ENCODE measurements around the gene CXCL9.

The CXCL9 gene

DNA sequence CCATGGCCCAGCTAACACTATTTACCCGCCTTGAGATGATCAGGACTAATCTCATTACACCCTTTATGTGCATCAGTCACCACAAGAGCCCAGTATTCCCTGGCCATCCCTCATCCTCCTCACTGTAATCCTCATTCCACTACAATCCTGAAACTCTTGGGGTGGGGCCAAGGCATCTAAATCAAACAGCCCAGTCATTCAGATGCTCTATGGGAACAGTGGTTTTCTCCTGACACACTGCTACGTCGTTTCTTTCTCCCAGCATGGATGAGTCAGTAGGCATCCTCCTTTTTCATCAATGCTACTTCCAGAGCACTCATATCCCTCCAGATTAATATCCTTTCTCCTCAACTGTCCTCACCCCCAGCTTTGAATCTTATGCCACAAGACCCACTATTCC, 22.2 kb downstream of the CXCL9 start:
- no peak for TF ChIP-seq TAF1 (IDR thresholded peaks at IDR 0.05; ENCODE audit: low read depth)
- TF ChIP-seq, protein P1, sequence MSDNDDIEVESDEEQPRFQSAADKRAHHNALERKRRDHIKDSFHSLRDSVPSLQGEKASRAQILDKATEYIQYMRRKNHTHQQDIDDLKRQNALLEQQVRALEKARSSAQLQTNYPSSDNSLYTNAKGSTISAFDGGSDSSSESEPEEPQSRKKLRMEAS (IDR thresholded peaks at IDR 0.05) = no peak
- TF ChIP-seq CREB1 (IDR thresholded peaks at IDR 0.05; ENCODE audit: low read depth) = no peak
- TF ChIP-seq NFIC (IDR thresholded peaks at IDR 0.05) = no peak
- no peak for TF ChIP-seq FOXM1 (IDR thresholded peaks at IDR 0.05; ENCODE audit: borderline replicate concordance, low read depth)
- TF ChIP-seq, protein P2, sequence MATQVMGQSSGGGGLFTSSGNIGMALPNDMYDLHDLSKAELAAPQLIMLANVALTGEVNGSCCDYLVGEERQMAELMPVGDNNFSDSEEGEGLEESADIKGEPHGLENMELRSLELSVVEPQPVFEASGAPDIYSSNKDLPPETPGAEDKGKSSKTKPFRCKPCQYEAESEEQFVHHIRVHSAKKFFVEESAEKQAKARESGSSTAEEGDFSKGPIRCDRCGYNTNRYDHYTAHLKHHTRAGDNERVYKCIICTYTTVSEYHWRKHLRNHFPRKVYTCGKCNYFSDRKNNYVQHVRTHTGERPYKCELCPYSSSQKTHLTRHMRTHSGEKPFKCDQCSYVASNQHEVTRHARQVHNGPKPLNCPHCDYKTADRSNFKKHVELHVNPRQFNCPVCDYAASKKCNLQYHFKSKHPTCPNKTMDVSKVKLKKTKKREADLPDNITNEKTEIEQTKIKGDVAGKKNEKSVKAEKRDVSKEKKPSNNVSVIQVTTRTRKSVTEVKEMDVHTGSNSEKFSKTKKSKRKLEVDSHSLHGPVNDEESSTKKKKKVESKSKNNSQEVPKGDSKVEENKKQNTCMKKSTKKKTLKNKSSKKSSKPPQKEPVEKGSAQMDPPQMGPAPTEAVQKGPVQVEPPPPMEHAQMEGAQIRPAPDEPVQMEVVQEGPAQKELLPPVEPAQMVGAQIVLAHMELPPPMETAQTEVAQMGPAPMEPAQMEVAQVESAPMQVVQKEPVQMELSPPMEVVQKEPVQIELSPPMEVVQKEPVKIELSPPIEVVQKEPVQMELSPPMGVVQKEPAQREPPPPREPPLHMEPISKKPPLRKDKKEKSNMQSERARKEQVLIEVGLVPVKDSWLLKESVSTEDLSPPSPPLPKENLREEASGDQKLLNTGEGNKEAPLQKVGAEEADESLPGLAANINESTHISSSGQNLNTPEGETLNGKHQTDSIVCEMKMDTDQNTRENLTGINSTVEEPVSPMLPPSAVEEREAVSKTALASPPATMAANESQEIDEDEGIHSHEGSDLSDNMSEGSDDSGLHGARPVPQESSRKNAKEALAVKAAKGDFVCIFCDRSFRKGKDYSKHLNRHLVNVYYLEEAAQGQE (IDR thresholded peaks at IDR 0.05; ENCODE audit: low read depth) = no peak
- TF ChIP-seq CEBPB (IDR thresholded peaks at IDR 0.05) = no peak
- TF ChIP-seq EGR1 (IDR thresholded peaks at IDR 0.05) = no peak
- TF ChIP-seq EP300 (IDR thresholded peaks at IDR 0.05; ENCODE audit: borderline replicate concordance) = no peak
- TF ChIP-seq TEAD4 (IDR thresholded peaks at IDR 0.05) = no peak
- TF ChIP-seq RAD21 (IDR thresholded peaks at IDR 0.05; ENCODE audit: low read depth) = no peak
- TF ChIP-seq TCF12 (IDR thresholded peaks at IDR 0.05; ENCODE audit: low read depth) = no peak
- TF ChIP-seq YY1 (IDR thresholded peaks at IDR 0.05; ENCODE audit: low read depth) = no peak

DNA sequence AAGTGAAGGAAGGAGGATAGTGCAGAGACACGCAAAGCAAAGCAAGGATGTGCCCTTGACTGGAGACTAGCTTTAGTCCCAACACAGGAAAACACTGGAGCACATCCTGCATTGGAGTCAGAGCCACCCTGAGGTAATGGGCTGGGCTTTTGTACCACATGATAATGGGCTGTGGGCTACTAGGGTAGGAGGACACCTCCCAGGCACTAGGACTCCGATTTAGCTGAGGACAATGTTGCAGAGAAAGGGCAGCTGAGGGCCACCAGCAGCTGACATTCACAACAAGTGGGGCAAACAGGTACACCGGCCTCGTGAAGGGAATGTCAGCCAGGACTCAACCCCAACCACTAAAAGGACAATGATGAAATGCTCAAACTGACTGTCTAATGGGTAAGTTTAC, 26.7 kb downstream of the CXCL9 start:
- no peak for TF ChIP-seq FOXM1 (IDR thresholded peaks at IDR 0.05; ENCODE audit: borderline replicate concordance, low read depth)
- TF ChIP-seq ZBTB7A (IDR thresholded peaks at IDR 0.05; ENCODE audit: low read depth) = no peak
- no peak for TF ChIP-seq TEAD4 (IDR thresholded peaks at IDR 0.05)
- TF ChIP-seq, protein P3, sequence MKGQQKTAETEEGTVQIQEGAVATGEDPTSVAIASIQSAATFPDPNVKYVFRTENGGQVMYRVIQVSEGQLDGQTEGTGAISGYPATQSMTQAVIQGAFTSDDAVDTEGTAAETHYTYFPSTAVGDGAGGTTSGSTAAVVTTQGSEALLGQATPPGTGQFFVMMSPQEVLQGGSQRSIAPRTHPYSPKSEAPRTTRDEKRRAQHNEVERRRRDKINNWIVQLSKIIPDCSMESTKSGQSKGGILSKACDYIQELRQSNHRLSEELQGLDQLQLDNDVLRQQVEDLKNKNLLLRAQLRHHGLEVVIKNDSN (IDR thresholded peaks at IDR 0.05) = no peak
- TF ChIP-seq, protein P1 (IDR thresholded peaks at IDR 0.05) = no peak
- no peak for TF ChIP-seq CEBPB (IDR thresholded peaks at IDR 0.05)
- TF ChIP-seq YY1 (IDR thresholded peaks at IDR 0.05; ENCODE audit: low read depth) = no peak
- no peak for TF ChIP-seq TCF12 (IDR thresholded peaks at IDR 0.05; ENCODE audit: low read depth)
- TF ChIP-seq NFIC (IDR thresholded peaks at IDR 0.05) = no peak
- TF ChIP-seq RAD21 (IDR thresholded peaks at IDR 0.05; ENCODE audit: low read depth) = no peak
- TF ChIP-seq, protein P2 (IDR thresholded peaks at IDR 0.05; ENCODE audit: low read depth) = no peak
- no peak for TF ChIP-seq EGR1 (IDR thresholded peaks at IDR 0.05)

DNA sequence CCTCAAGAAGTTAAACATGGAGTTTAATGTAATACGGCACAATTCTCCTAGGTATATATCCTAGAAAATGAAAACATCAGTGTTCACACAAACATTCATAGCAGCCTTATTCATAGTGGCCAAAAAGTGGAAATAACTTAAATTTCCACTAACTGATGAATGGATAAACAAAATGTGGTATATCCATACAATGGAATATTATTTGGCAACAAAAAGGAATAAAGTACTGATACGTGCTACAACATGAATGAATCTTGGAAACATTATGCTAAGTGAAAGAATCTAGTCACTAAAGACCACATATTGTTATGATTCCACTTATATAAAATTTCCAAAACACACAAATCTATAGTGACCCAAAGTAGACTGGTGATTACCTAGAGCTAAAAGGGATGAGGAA, 31.1 kb downstream of the CXCL9 start:
- TF ChIP-seq ZBTB7A (IDR thresholded peaks at IDR 0.05; ENCODE audit: low read depth) (no peak), RAD21 (IDR thresholded peaks at IDR 0.05; ENCODE audit: low read depth) (no peak), EGR1 (IDR thresholded peaks at IDR 0.05) (no peak), TCF12 (IDR thresholded peaks at IDR 0.05; ENCODE audit: low read depth) (no peak), NFIC (IDR thresholded peaks at IDR 0.05) (no peak), CREB1 (IDR thresholded peaks at IDR 0.05; ENCODE audit: low read depth) (no peak)

DNA sequence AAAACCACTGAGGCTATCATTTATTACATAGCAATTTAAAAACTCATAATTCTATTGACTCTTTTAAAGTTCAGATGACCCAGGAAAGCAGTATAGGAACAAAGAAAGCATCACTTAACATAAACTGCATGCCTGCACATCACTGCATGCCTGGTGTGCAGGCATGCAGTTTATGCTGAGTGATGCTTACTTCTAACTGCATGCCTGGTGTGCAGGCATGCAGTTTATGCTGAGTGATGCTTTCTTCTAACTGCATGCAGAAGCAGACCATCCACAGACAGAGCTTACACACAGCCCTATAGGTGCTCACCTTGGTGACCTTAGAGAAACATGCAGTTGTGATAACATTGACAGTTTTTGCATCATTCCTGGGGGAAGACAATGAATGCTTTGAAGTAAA, 33.5 kb downstream of the CXCL9 start:
- no peak for TF ChIP-seq RAD21 (IDR thresholded peaks at IDR 0.05; ENCODE audit: low read depth)
- TF ChIP-seq EP300 (IDR thresholded peaks at IDR 0.05; ENCODE audit: borderline replicate concordance) = peak; percentile 52; the same call in 1 of the 2 replicates
- no peak for TF ChIP-seq NFIC (IDR thresholded peaks at IDR 0.05)
- no peak for TF ChIP-seq YY1 (IDR thresholded peaks at IDR 0.05; ENCODE audit: low read depth)
- TF ChIP-seq, protein P3 (IDR thresholded peaks at IDR 0.05) = no peak
- TF ChIP-seq TEAD4 (IDR thresholded peaks at IDR 0.05) = peak; percentile 93
- TF ChIP-seq FOXM1 (IDR thresholded peaks at IDR 0.05; ENCODE audit: borderline replicate concordance, low read depth) = no peak
- TF ChIP-seq TCF12 (IDR thresholded peaks at IDR 0.05; ENCODE audit: low read depth) = peak; percentile 59; the same call in 1 of the 2 replicates
- TF ChIP-seq, protein P2 (IDR thresholded peaks at IDR 0.05; ENCODE audit: low read depth) = no peak
- TF ChIP-seq EGR1 (IDR thresholded peaks at IDR 0.05) = no peak

DNA sequence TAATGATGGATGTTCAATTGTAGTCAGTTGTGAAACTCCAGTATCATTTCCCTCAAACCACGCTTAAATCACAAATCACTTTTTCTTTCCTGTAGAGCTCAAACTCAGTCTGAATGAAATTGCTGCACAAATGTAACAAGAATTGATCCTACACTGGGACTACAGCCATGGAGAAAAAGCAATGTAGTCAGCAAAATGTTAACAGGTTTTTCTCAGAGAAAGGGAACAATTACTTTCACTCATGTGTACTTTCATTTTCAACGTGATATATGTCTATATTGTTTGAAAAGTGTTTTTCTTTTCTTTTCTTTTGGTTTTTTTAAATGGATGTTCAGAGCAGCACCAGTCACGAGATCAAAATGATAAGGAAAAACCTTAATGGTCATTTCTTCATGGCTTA, 39.2 kb downstream of the CXCL9 start:
- TF ChIP-seq NFIC (IDR thresholded peaks at IDR 0.05) = no peak
- no peak for TF ChIP-seq FOXM1 (IDR thresholded peaks at IDR 0.05; ENCODE audit: borderline replicate concordance, low read depth)
- TF ChIP-seq, protein P3 (IDR thresholded peaks at IDR 0.05) = no peak
- no peak for TF ChIP-seq RAD21 (IDR thresholded peaks at IDR 0.05; ENCODE audit: low read depth)
- no peak for TF ChIP-seq TCF12 (IDR thresholded peaks at IDR 0.05; ENCODE audit: low read depth)
- no peak for TF ChIP-seq CREB1 (IDR thresholded peaks at IDR 0.05; ENCODE audit: low read depth)
- TF ChIP-seq YY1 (IDR thresholded peaks at IDR 0.05; ENCODE audit: low read depth) = no peak
- no peak for TF ChIP-seq EGR1 (IDR thresholded peaks at IDR 0.05)
- no peak for TF ChIP-seq TEAD4 (IDR thresholded peaks at IDR 0.05)
- TF ChIP-seq, protein P2 (IDR thresholded peaks at IDR 0.05; ENCODE audit: low read depth) = no peak

All from Ishikawa (cell line).